Neural progenitor cell (in vitro differentiated cells): ENCODE data around the gene CCDC174. TPM values are rescaled to one million over a fixed set of nuclear protein-coding genes. Genes with fewer than 3 reads are reported as not detected.

Experiments used
- DNase-seq: peaks from one replicate; pipeline ENCODE4 v3.0.0-alpha.2; 2016; ENCODE audit warnings: low spot score
- H2AFZ ChIP-seq: fragments of 200-600 bp; sonication (generic); replicated peaks from 2 replicates; pipeline ENCODE4 v1.6.1; 2016; ENCODE audit warnings: antibody characterized with exemption
- H3F3A ChIP-seq: fragments of 200-600 bp; sonication (generic); 2 replicates; pipeline ENCODE4 v1.6.1; 2016; ENCODE audit warnings: antibody characterized with exemption, low read depth
- H3K27ac ChIP-seq: fragments of 200-600 bp; sonication (generic); 2 replicates; pipeline ENCODE4 v1.5.1; 2016; ENCODE audit warnings: mild to moderate bottlenecking
- H3K27me3 ChIP-seq: fragments of 200-600 bp; sonication (generic); 2 replicates; pipeline ENCODE4 v1.6.1; 2016; ENCODE audit warnings: mild to moderate bottlenecking, moderate library complexity
- H3K36me3 ChIP-seq: fragments of 200-600 bp; sonication (generic); 2 replicates; pipeline ENCODE4 v1.5.1; 2016
- H3K4me1 ChIP-seq: fragments of 200-600 bp; sonication (generic); 2 replicates; pipeline ENCODE4 v1.6.1; 2016; ENCODE audit warnings: mixed run types
- H3K4me2 ChIP-seq: fragments of 200-600 bp; sonication (generic); 2 replicates; pipeline ENCODE4 v1.6.1; 2016
- H3K4me3 ChIP-seq: fragments of 200-600 bp; sonication (generic); 2 replicates; pipeline ENCODE4 v1.5.1; 2016
- H3K79me2 ChIP-seq: fragments of 200-600 bp; sonication (generic); 2 replicates; pipeline ENCODE4 v1.6.1; 2016; ENCODE audit warnings: low read depth
- H3K9ac ChIP-seq: fragments of 200-600 bp; sonication (generic); 2 replicates; pipeline ENCODE4 v1.6.1; 2016
- H3K9me3 ChIP-seq: fragments of 200-600 bp; sonication (generic); 2 replicates; pipeline ENCODE4 v1.5.1; 2016; ENCODE audit warnings: low read depth
- H4K20me1 ChIP-seq: fragments of 200-600 bp; sonication (generic); 2 replicates; pipeline ENCODE4 v1.6.1; 2016; ENCODE audit warnings: low read depth
- H3K27ac Mint-ChIP-seq: 3 replicates; pipeline ENCODE4 v1.8.0; 2021; ENCODE audit warnings: mixed read lengths
- H3K27me3 Mint-ChIP-seq: 2 replicates; pipeline ENCODE4 v1.8.0; 2022; ENCODE audit warnings: low read depth, mild to moderate bottlenecking, inconsistent platforms, moderate library complexity, mixed read lengths; ENCODE audit not compliant: insufficient read depth
- H3K36me3 Mint-ChIP-seq: 3 replicates; pipeline ENCODE4 v1.8.0; 2021; ENCODE audit warnings: mixed read lengths
- H3K4me1 Mint-ChIP-seq: 3 replicates; pipeline ENCODE4 v1.8.0; 2021; ENCODE audit warnings: mixed read lengths
- H3K4me3 Mint-ChIP-seq: 3 replicates; pipeline ENCODE4 v1.8.0; 2021; ENCODE audit warnings: mild to moderate bottlenecking, moderate library complexity, mixed read lengths
- H3K9me3 Mint-ChIP-seq: 3 replicates; pipeline ENCODE4 v1.8.0; 2020; ENCODE audit warnings: mixed read lengths
- EZH2 ChIP-seq: fragments of 200-600 bp; sonication (generic); IDR thresholded peaks from 2 replicates; pipeline ENCODE4 v1.6.1; 2017; ENCODE audit warnings: antibody characterized with exemption, mild to moderate bottlenecking, moderate library complexity
- EZH2phosphoT487 ChIP-seq: fragments of 200-600 bp; sonication (generic); IDR thresholded peaks from 2 replicates; pipeline ENCODE4 v1.6.1; 2017; ENCODE audit warnings: antibody characterized with exemption
- total RNA-seq: library from RNA; depleted of rRNA; stranded (reverse); fragments of >200 nt; gene quantifications from 2 replicates; pipeline ENCODE4 v1.2.3, GENCODE V29; 2015; ENCODE audit warnings: low replicate concordance
- TF ChIP-seq, protein P1 (sequence below): fragments of 200-600 bp; sonication (generic); IDR thresholded peaks from 2 replicates; pipeline ENCODE4 v1.5.1; 2017; ENCODE audit warnings: antibody characterized with exemption, mild to moderate bottlenecking

The CCDC174 gene
- total RNA-seq: 13.0 and 15.6 TPM in 2 replicates

DNA sequence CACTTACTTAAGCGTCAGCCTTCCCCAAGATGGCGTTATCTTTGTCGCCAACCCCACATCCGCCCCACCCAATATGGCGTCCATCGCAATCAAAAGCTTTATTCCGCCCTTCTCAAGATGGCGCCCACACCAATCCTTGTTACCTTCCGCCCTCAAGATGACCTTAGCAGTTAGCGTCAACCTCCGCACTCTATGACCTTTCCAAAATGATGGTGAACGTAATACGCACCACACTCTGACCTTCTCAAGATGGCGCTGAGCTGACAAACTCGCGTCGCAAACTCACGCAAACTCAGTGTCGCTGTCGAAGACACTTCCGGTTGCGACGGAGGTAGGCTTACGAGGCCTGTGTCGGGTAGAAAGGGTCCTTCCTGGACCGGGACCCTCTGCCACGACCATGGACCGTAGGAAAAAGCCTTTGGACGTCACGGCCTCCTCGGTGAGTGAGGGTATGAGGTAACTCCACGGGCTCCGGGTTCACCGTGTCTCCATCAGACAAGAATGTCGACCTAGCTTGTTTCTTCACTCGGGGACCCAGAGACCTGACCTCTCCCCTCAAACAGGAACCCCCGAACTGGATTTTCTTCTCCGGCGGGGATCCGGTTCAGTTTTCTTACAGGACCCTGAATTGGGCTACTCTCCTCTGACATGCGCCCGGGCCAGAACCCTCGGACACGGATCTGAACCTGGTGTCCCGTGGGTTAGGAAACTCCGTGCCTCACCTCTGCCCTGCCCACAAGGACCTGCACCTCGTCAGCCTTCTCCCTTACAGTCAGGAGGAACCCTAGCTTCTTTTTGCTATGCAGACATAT, at the start of gene CCDC174:
Gene CCDC174 (plus strand): TSS at position 323 of the 812 bp plus-strand sequence. CDS start 75 bp downstream, at position 398.
- no peaks in the 10 kb centered on the region for H3K9me3 ChIP-seq
- H3K27me3 Mint-ChIP-seq: no peaks in the 10 kb centered on the region
- peaks cover 7% of the 10 kb centered on the region for H3K4me1 ChIP-seq
- peak within 1 kb of the TSS; percentile 98 for H3K4me3 Mint-ChIP-seq
- H3K36me3 ChIP-seq: peaks cover 6% of the 10 kb centered on the region
- H3K27ac Mint-ChIP-seq: peak within 1 kb of the TSS; percentile 97
- peaks cover 23% of the 10 kb centered on the region for H3K27me3 ChIP-seq
- H3K79me2 ChIP-seq: peaks cover 24% of the 10 kb centered on the region
- no peaks in the 10 kb centered on the region for H3F3A ChIP-seq
- TF ChIP-seq, protein P1, sequence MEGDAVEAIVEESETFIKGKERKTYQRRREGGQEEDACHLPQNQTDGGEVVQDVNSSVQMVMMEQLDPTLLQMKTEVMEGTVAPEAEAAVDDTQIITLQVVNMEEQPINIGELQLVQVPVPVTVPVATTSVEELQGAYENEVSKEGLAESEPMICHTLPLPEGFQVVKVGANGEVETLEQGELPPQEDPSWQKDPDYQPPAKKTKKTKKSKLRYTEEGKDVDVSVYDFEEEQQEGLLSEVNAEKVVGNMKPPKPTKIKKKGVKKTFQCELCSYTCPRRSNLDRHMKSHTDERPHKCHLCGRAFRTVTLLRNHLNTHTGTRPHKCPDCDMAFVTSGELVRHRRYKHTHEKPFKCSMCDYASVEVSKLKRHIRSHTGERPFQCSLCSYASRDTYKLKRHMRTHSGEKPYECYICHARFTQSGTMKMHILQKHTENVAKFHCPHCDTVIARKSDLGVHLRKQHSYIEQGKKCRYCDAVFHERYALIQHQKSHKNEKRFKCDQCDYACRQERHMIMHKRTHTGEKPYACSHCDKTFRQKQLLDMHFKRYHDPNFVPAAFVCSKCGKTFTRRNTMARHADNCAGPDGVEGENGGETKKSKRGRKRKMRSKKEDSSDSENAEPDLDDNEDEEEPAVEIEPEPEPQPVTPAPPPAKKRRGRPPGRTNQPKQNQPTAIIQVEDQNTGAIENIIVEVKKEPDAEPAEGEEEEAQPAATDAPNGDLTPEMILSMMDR: no peak
- TF ChIP-seq EZH2phosphoT487 (no peak), EZH2 (no peak)
- H3K4me1 Mint-ChIP-seq: peaks cover 50% of the 10 kb centered on the region
- H3K9me3 Mint-ChIP-seq: no peaks in the 10 kb centered on the region
- peak; percentile 98 for DNase-seq
- peak within 1 kb of the TSS; percentile 89 for H3K9ac ChIP-seq
- H3K4me3 ChIP-seq: peak within 1 kb of the TSS; percentile 70
- peaks cover 9% of the 10 kb centered on the region for H3K36me3 Mint-ChIP-seq
- H3K27ac ChIP-seq: peak within 1 kb of the TSS; percentile 83
- peak within 1 kb of the TSS; percentile 95 for H3K4me2 ChIP-seq
- H4K20me1 ChIP-seq: peaks cover 1% of the 10 kb centered on the region
- peak within 1 kb of the TSS; percentile 39 for H2AFZ ChIP-seq

DNA sequence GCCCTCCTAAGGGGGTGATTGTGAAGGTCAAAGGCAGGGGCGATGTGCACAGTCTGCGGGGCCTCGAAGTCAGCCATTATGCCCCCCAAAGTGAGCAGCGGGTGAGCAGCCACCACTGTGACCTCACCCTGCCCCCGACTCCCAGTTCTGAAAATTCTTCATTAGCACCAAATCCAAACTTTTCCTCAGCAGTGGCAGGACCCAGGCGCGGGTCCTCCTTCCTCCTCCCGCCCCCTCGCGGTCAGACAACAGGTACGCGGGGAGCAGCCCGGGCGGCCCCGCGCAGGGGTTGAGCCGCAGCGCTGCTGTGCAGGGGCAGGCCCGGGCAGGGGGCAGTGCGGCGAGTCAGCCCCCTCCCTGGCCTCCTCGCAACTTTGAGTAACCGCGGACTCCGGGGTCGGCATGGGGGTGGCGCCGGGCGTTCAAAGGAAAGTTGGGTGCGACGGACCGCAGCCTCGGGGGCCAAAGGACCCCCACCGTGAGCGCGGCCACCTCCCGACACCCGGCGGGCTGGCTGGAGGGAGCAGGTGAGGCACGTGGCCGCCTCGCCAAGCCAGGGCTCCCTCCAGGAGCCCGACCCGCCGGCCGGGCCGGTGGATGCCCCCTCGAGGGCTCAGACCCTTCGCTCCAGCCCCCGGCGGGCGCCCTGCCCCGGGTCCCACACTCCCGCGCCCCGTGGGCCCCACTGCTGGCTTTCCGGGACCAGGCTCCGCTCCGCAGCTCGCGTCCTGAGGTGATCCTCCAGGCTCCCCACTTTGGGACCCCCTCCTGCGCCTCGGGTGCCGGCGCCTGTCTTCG, 49.4 kb upstream of the CCDC174 start:
- peak; percentile 76 for DNase-seq
- Histone ChIP-seq H3K4me3 (peak overlapping the region; percentile 56), H3K9me3 (no peaks in the 10 kb centered on the region), H4K20me1 (peaks cover 28% of the 10 kb centered on the region), H3K36me3 (no peaks in the 10 kb centered on the region), H3K27me3 (peaks cover 85% of the 10 kb centered on the region), H3K4me2 (peak overlapping the region; percentile 99), H3K79me2 (no peaks in the 10 kb centered on the region), H3K27ac (no peak overlapping the region), H3F3A (peaks cover 3% of the 10 kb centered on the region), H3K4me1 (no peaks in the 10 kb centered on the region), H2AFZ (peak overlapping the region; percentile 89), H3K9ac (no peak overlapping the region)
- Mint-ChIP-seq H3K9me3 (peaks cover 3% of the 10 kb centered on the region), H3K4me3 (peak overlapping the region; percentile 80), H3K27ac (no peak overlapping the region), H3K36me3 (no peaks in the 10 kb centered on the region), H3K27me3 (peaks cover 49% of the 10 kb centered on the region), H3K4me1 (peaks cover 50% of the 10 kb centered on the region)
- TF ChIP-seq, protein P1: peak; percentile 56
- TF ChIP-seq EZH2 (peak; percentile 81), EZH2phosphoT487 (peak; percentile 92)

DNA sequence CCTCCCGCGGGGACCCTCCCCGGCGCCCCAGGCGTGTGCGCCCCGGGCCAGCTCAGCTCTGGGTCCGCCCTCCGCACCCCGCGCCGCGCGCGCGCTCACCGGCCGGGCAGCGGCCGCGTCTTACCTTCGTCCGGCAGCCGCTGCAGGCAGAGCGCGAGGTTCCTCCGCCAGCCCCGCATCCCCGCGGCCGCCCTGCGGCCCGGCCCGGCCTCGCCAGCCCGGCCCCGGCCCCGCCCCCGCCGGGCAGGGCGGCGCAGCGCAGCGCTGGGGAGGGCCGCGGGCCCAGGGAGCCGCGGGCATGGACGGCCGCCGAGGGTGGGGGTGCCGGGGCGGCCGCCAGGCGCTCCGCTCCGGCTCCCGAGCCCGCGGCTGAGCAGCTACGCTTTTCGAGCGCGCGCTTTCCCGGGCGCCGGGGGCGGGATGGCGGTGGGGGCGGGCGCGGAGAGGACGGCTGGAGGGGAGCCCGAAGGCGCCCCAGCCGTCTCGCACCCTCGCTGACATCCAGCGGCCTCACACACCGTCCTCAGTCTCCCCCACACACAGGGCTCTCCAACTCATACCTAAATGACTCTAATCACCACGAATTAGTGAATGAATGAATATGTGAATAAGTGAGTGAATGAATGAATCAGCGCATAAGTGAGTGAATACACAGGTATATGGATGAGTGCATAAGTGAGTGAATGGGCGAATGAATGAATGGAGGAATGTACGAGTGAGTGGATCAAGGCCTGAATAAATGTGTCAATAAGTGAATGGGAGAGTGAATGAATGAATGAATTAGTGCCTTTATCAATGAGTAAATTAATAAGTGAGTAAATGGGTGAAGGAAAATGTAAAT, 48.5 kb upstream of the CCDC174 start:
- Mint-ChIP-seq H3K9me3 (peaks cover 3% of the 10 kb centered on the region), H3K4me1 (peaks cover 50% of the 10 kb centered on the region), H3K36me3 (no peaks in the 10 kb centered on the region), H3K27me3 (peaks cover 45% of the 10 kb centered on the region), H3K27ac (peak overlapping the region; percentile 1), H3K4me3 (peak overlapping the region; percentile 75)
- Histone ChIP-seq H3K27me3 (peaks cover 78% of the 10 kb centered on the region), H3K9me3 (no peaks in the 10 kb centered on the region), H3K9ac (no peak overlapping the region), H3K4me2 (peak overlapping the region; percentile 99), H3F3A (peaks cover 3% of the 10 kb centered on the region), H4K20me1 (peaks cover 20% of the 10 kb centered on the region), H3K36me3 (no peaks in the 10 kb centered on the region), H3K79me2 (no peaks in the 10 kb centered on the region), H2AFZ (peak overlapping the region; percentile 89), H3K4me3 (peak overlapping the region; percentile 56), H3K4me1 (no peaks in the 10 kb centered on the region), H3K27ac (no peak overlapping the region)
- peak; percentile 80 for DNase-seq
- TF ChIP-seq, protein P1: no peak
- TF ChIP-seq EZH2 (no peak), EZH2phosphoT487 (no peak)
